Neutrophil (primary cell): ENCODE data around the gene IDH3G.
"Not testable (repeated sequence)": the region's sequence is repeated elsewhere in the genome, so short reads cannot be mapped to it uniquely, and the experiment has no call there.

ENCODE experiments used
- H3K27ac ChIP-seq: fragments of 200-600 bp; sonication (generic); 2 replicates; pipeline ENCODE4 v1.5.1; 2016; ENCODE audit warnings: mild to moderate bottlenecking, moderate library complexity
- H3K27me3 ChIP-seq: fragments of 200-600 bp; sonication (generic); 2 replicates; pipeline ENCODE4 v1.6.0; 2016; ENCODE audit warnings: mild to moderate bottlenecking
- H3K36me3 ChIP-seq: fragments of 200-600 bp; sonication (generic); 2 replicates; pipeline ENCODE4 v1.5.1; 2017
- H3K4me1 ChIP-seq, 2 experiments: fragments of 200-600 bp in 1 of 2; sonication (generic) in 1 of 2; 1 replicate in 1 of 2; 2 replicates in 1 of 2; pipeline versions ENCODE4 v1.5.1 to v1.6.1; 2013 to 2016; ENCODE audit warnings: low read depth in 1 of 2, low read length in 1 of 2, mild to moderate bottlenecking in 1 of 2, moderate library complexity in 1 of 2; ENCODE audit not compliant: control insufficient read depth in 1 of 2, insufficient read depth in 1 of 2
- H3K4me3 ChIP-seq, 2 experiments: fragments of 200-600 bp in 1 of 2; sonication (generic) in 1 of 2; 1 replicate in 1 of 2; 2 replicates in 1 of 2; pipeline ENCODE4 v1.5.1; 2013 to 2016; ENCODE audit warnings: low read depth in 1 of 2, low read length in 1 of 2, mild to moderate bottlenecking in 1 of 2, moderate library complexity in 1 of 2
- H3K9me3 ChIP-seq: fragments of 200-600 bp; sonication (generic); 2 replicates; pipeline ENCODE4 v1.5.1; 2016
- CTCF ChIP-seq: fragments of 200-600 bp; sonication (generic); IDR thresholded peaks from 2 replicates; pipeline ENCODE4 v1.5.1; 2016; ENCODE audit warnings: antibody characterized with exemption

IDH3G gene

DNA sequence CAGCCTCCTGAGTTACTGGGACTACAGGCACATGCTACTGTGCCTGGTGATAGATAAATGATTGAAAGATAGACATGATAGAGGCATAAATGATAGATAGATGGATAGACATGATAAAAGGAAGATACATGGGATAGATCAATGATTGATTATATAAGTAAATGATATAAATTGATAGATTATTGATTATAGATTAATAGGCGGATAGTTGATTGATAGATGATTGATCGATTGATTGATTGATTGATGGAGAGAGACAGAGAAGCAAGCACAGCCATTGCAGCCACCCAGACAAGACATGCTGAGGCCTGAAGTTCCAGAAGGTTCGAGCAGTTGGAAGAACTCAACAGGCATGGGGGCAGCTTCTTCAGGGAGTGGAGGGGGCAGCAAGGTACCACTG, 47.8 kb downstream of the IDH3G start:
- peaks cover 24% of the 10 kb centered on the region for H3K27me3 ChIP-seq
- no peaks in the 10 kb centered on the region for H3K4me1 ChIP-seq
- TF ChIP-seq CTCF: no peak
- H3K27ac ChIP-seq: no peak overlapping the region
- H3K36me3 ChIP-seq: peaks cover 25% of the 10 kb centered on the region
- H3K9me3 ChIP-seq: no peaks in the 10 kb centered on the region
- no peak overlapping the region for H3K4me3 ChIP-seq

DNA sequence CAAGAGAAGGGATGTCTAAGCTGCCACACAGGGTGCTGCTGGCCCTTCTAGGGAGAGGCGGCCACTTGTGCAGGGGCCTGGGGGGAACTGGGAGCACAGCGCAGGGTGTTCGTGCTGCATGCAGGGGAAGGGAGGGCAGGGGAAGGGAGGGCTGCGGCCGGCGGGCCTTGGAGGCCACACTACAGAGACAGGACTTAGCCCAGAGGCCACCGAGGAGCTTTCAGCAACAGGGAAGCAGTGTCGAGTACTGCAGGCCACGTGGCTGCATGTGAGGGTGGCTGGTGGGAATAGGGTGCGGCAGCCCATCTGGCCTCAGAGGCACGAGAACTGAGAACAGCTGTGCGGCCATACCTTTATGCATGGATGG, 49.1 kb downstream of the IDH3G start:
- not testable (repeated sequence) for H3K9me3 ChIP-seq, H3K27ac ChIP-seq, H3K4me1 ChIP-seq, H3K4me3 ChIP-seq
- Histone ChIP-seq H3K27me3 (peaks cover 24% of the 10 kb centered on the region), H3K36me3 (peaks cover 38% of the 10 kb centered on the region)

- peaks cover 24% of the 10 kb centered on the region for H3K27me3 ChIP-seq
- H3K4me1 ChIP-seq: no peaks in the 10 kb centered on the region
- H3K36me3 ChIP-seq: peaks cover 44% of the 10 kb centered on the region
- H3K9me3 ChIP-seq: no peaks in the 10 kb centered on the region
- no peak overlapping the region for H3K4me3 ChIP-seq
- TF ChIP-seq CTCF: no peak
- no peak overlapping the region for H3K27ac ChIP-seq
Measured at GRCh38 chrX:153744210-153745066, 49.7 kb downstream of the IDH3G start.

- H3K4me1 ChIP-seq, H3K4me3 ChIP-seq, H3K9me3 ChIP-seq, H3K27ac ChIP-seq: not testable (repeated sequence)
- Histone ChIP-seq H3K27me3 (peaks cover 24% of the 10 kb centered on the region), H3K36me3 (peaks cover 51% of the 10 kb centered on the region)
Measured at GRCh38 chrX:153743468-153744209, 50.5 kb downstream of the IDH3G start.

DNA sequence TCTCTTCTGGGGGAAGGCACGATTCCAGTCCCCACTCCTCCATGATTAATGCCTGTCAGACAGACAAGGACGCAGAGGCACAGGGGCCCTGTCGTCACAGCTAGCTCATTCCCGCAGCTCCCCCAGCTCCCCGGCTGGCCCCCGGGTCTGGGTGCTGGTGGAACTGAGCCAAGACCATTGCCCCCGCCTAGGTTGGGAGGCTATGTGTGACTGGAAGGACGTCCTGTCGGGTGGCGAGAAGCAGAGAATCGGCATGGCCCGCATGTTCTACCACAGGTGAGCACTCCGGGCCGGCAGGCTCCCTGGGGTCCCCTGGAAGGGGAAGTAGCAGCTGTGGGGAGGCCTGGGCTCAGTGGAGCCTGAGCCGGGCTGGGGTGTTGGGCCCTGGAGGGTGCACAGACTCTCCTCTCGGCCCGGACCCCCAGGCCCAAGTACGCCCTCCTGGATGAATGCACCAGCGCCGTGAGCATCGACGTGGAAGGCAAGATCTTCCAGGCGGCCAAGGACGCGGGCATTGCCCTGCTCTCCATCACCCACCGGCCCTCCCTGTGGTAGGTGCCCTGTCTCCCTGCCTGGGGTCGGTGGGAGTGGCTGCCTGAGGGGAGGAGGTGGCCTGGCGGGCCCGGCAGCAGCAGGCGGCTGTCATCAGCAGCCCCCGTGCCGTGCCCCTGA, 51.2 kb downstream of the IDH3G start:
- peaks cover 57% of the 10 kb centered on the region for H3K36me3 ChIP-seq
- H3K4me3 ChIP-seq, H3K4me1 ChIP-seq, H3K27ac ChIP-seq, H3K9me3 ChIP-seq: not testable (repeated sequence)
- peaks cover 24% of the 10 kb centered on the region for H3K27me3 ChIP-seq

GRCh38 chrX:153742111-153742510, 52.1 kb downstream of the IDH3G start:
- H3K4me1 ChIP-seq, H3K9me3 ChIP-seq, H3K27ac ChIP-seq, H3K4me3 ChIP-seq: not testable (repeated sequence)
- peaks cover 65% of the 10 kb centered on the region for H3K36me3 ChIP-seq
- peaks cover 24% of the 10 kb centered on the region for H3K27me3 ChIP-seq

- H3K36me3 ChIP-seq: peaks cover 72% of the 10 kb centered on the region
- H3K27ac ChIP-seq: no peak overlapping the region
- TF ChIP-seq CTCF: no peak
- no peaks in the 10 kb centered on the region for H3K9me3 ChIP-seq
- no peaks in the 10 kb centered on the region for H3K4me1 ChIP-seq
- H3K27me3 ChIP-seq: peaks cover 24% of the 10 kb centered on the region
- H3K4me3 ChIP-seq: no peak overlapping the region
Measured at GRCh38 chrX:153741446-153741845, 52.7 kb downstream of the IDH3G start.
